ENCODE data around the gene SMIM41. TPM values are rescaled to one million over a fixed set of nuclear protein-coding genes. Genes with fewer than 3 reads are reported as not detected.

The SMIM41 gene
- polyA plus RNA-seq, 2 donors: 0.18 to 0.22 TPM

- H3K27ac ChIP-seq (ENCODE audit: low read depth in 2 of 2, low read length in 1 of 2): no peak overlapping the region
- WGBS, 2 donors: 13 to 16% methylated on average over 18 of the region's 18 CpGs
- peaks cover 0 to 15% of the 10 kb centered on the region in 2 donors for H3K4me1 ChIP-seq (ENCODE audit: control insufficient read depth in 2 of 2, insufficient read depth in 2 of 2, low read length in 1 of 2)
Observed at GRCh38 chr12:52121824-52122539, 42.5 kb downstream of the SMIM41 start.

GRCh38 chr12:52122540-52122871 is 43.0 kb downstream of the SMIM41 start:
- Histone ChIP-seq H3K4me3 (ENCODE audit: low read depth in 1 of 2, low read length in 2 of 2) (no peak overlapping the region), H3K36me3 (ENCODE audit: control insufficient read depth in 2 of 2, insufficient read depth in 2 of 2, low read length in 1 of 2) (no peaks in the 10 kb centered on the region), H3K27me3 (ENCODE audit: control insufficient read depth in 1 of 2, insufficient read depth in 2 of 2, low read length in 2 of 2) (no peaks in the 10 kb centered on the region), H3K9me3 (ENCODE audit: control insufficient read depth in 2 of 2, insufficient read depth in 1 of 2, low read depth in 1 of 2, low read length in 1 of 2) (no peaks in the 10 kb centered on the region), H3K4me1 (ENCODE audit: control insufficient read depth in 2 of 2, insufficient read depth in 2 of 2, low read length in 1 of 2) (peaks cover 0 to 13% of the 10 kb centered on the region in 2 donors), H3K27ac (ENCODE audit: low read depth in 2 of 2, low read length in 1 of 2) (no peak overlapping the region)
- WGBS, 2 donors: 71 to 79% methylated on average over 4 of the region's 4 CpGs

More at GRCh38 chr12:52121824-52122539, 42.5 kb downstream of the SMIM41 start:
- Histone ChIP-seq H3K36me3 (ENCODE audit: control insufficient read depth in 2 of 2, insufficient read depth in 2 of 2, low read length in 1 of 2) (no peaks in the 10 kb centered on the region), H3K4me3 (ENCODE audit: low read depth in 1 of 2, low read length in 2 of 2) (no peak overlapping the region), H3K9me3 (ENCODE audit: control insufficient read depth in 2 of 2, insufficient read depth in 1 of 2, low read depth in 1 of 2, low read length in 1 of 2) (no peaks in the 10 kb centered on the region), H3K27me3 (ENCODE audit: control insufficient read depth in 1 of 2, insufficient read depth in 2 of 2, low read length in 2 of 2) (no peaks in the 10 kb centered on the region)

GRCh38 chr12:52122904-52123303 is 43.4 kb downstream of the SMIM41 start:
- WGBS, 2 donors: 76 to 88% methylated on average over 7 of the region's 7 CpGs
- Histone ChIP-seq H3K27ac (ENCODE audit: low read depth in 2 of 2, low read length in 1 of 2) (no peak overlapping the region), H3K4me1 (ENCODE audit: control insufficient read depth in 2 of 2, insufficient read depth in 2 of 2, low read length in 1 of 2) (peaks cover 0 to 10% of the 10 kb centered on the region in 2 donors), H3K4me3 (ENCODE audit: low read depth in 1 of 2, low read length in 2 of 2) (no peak overlapping the region), H3K27me3 (ENCODE audit: control insufficient read depth in 1 of 2, insufficient read depth in 2 of 2, low read length in 2 of 2) (no peaks in the 10 kb centered on the region), H3K9me3 (ENCODE audit: control insufficient read depth in 2 of 2, insufficient read depth in 1 of 2, low read depth in 1 of 2, low read length in 1 of 2) (no peaks in the 10 kb centered on the region), H3K36me3 (ENCODE audit: control insufficient read depth in 2 of 2, insufficient read depth in 2 of 2, low read length in 1 of 2) (no peaks in the 10 kb centered on the region)

- H3K27me3 ChIP-seq (ENCODE audit: control insufficient read depth in 1 of 2, insufficient read depth in 2 of 2, low read length in 2 of 2): no peaks in the 10 kb centered on the region
- WGBS, 2 donors: 77 to 78% methylated on average over 8 of the region's 8 CpGs
- no peak overlapping the region for H3K27ac ChIP-seq (ENCODE audit: low read depth in 2 of 2, low read length in 1 of 2)
- H3K4me3 ChIP-seq (ENCODE audit: low read depth in 1 of 2, low read length in 2 of 2): no peak overlapping the region
- no peaks in the 10 kb centered on the region for H3K9me3 ChIP-seq (ENCODE audit: control insufficient read depth in 2 of 2, insufficient read depth in 1 of 2, low read depth in 1 of 2, low read length in 1 of 2)
- no peaks in the 10 kb centered on the region for H3K36me3 ChIP-seq (ENCODE audit: control insufficient read depth in 2 of 2, insufficient read depth in 2 of 2, low read length in 1 of 2)
- H3K4me1 ChIP-seq (ENCODE audit: control insufficient read depth in 2 of 2, insufficient read depth in 2 of 2, low read length in 1 of 2): peaks cover 0 to 10% of the 10 kb centered on the region in 2 donors
Observed at GRCh38 chr12:52123487-52124186, 44.1 kb downstream of the SMIM41 start.

GRCh38 chr12:52125476-52125900 is 46.0 kb downstream of the SMIM41 start:
- H3K9me3 ChIP-seq (ENCODE audit: control insufficient read depth in 2 of 2, insufficient read depth in 1 of 2, low read depth in 1 of 2, low read length in 1 of 2): no peaks in the 10 kb centered on the region
- peaks cover 0 to 2% of the 10 kb centered on the region in 2 donors for H3K4me1 ChIP-seq (ENCODE audit: control insufficient read depth in 2 of 2, insufficient read depth in 2 of 2, low read length in 1 of 2)
- H3K36me3 ChIP-seq (ENCODE audit: control insufficient read depth in 2 of 2, insufficient read depth in 2 of 2, low read length in 1 of 2): no peaks in the 10 kb centered on the region
- H3K27me3 ChIP-seq (ENCODE audit: control insufficient read depth in 1 of 2, insufficient read depth in 2 of 2, low read length in 2 of 2): no peaks in the 10 kb centered on the region
- H3K4me3 ChIP-seq (ENCODE audit: low read depth in 1 of 2, low read length in 2 of 2): no peak overlapping the region
- 74 to 76% methylated on average over 6 of the region's 6 CpGs for WGBS, 2 donors
- no peak overlapping the region for H3K27ac ChIP-seq (ENCODE audit: low read depth in 2 of 2, low read length in 1 of 2)

GRCh38 chr12:52126050-52126604 is 46.6 kb downstream of the SMIM41 start:
- Histone ChIP-seq H3K27me3 (ENCODE audit: control insufficient read depth in 1 of 2, insufficient read depth in 2 of 2, low read length in 2 of 2) (no peaks in the 10 kb centered on the region), H3K36me3 (ENCODE audit: control insufficient read depth in 2 of 2, insufficient read depth in 2 of 2, low read length in 1 of 2) (no peaks in the 10 kb centered on the region), H3K9me3 (ENCODE audit: control insufficient read depth in 2 of 2, insufficient read depth in 1 of 2, low read depth in 1 of 2, low read length in 1 of 2) (no peaks in the 10 kb centered on the region), H3K4me3 (ENCODE audit: low read depth in 1 of 2, low read length in 2 of 2) (no peak overlapping the region), H3K27ac (ENCODE audit: low read depth in 2 of 2, low read length in 1 of 2) (no peak overlapping the region), H3K4me1 (ENCODE audit: control insufficient read depth in 2 of 2, insufficient read depth in 2 of 2, low read length in 1 of 2) (peaks cover 0 to 2% of the 10 kb centered on the region in 2 donors)
- WGBS, 2 donors: 54 to 60% methylated on average over 2 of the region's 2 CpGs

GRCh38 chr12:52126605-52127578 is 47.4 kb downstream of the SMIM41 start:
- H3K27ac ChIP-seq (ENCODE audit: low read depth in 2 of 2, low read length in 1 of 2): no peak overlapping the region
- H3K4me3 ChIP-seq (ENCODE audit: low read depth in 1 of 2, low read length in 2 of 2): no peak overlapping the region
- no peaks in the 10 kb centered on the region for H3K9me3 ChIP-seq (ENCODE audit: control insufficient read depth in 2 of 2, insufficient read depth in 1 of 2, low read depth in 1 of 2, low read length in 1 of 2)
- H3K27me3 ChIP-seq (ENCODE audit: control insufficient read depth in 1 of 2, insufficient read depth in 2 of 2, low read length in 2 of 2): no peaks in the 10 kb centered on the region
- 75% methylated on average over 21 of the region's 21 CpGs for WGBS, 2 donors
- no peaks in the 10 kb centered on the region for H3K36me3 ChIP-seq (ENCODE audit: control insufficient read depth in 2 of 2, insufficient read depth in 2 of 2, low read length in 1 of 2)
- peaks cover 0 to 2% of the 10 kb centered on the region in 2 donors for H3K4me1 ChIP-seq (ENCODE audit: control insufficient read depth in 2 of 2, insufficient read depth in 2 of 2, low read length in 1 of 2)

GRCh38 chr12:52127683-52128450 is 48.4 kb downstream of the SMIM41 start:
- Histone ChIP-seq H3K9me3 (ENCODE audit: control insufficient read depth in 2 of 2, insufficient read depth in 1 of 2, low read depth in 1 of 2, low read length in 1 of 2) (no peaks in the 10 kb centered on the region), H3K4me3 (ENCODE audit: low read depth in 1 of 2, low read length in 2 of 2) (no peak overlapping the region), H3K36me3 (ENCODE audit: control insufficient read depth in 2 of 2, insufficient read depth in 2 of 2, low read length in 1 of 2) (no peaks in the 10 kb centered on the region), H3K27me3 (ENCODE audit: control insufficient read depth in 1 of 2, insufficient read depth in 2 of 2, low read length in 2 of 2) (no peaks in the 10 kb centered on the region), H3K4me1 (ENCODE audit: control insufficient read depth in 2 of 2, insufficient read depth in 2 of 2, low read length in 1 of 2) (peaks cover 0 to 2% of the 10 kb centered on the region in 2 donors), H3K27ac (ENCODE audit: low read depth in 2 of 2, low read length in 1 of 2) (no peak overlapping the region)
- WGBS, 2 donors: 63 to 67% methylated on average over 10 of the region's 10 CpGs
